ENCODE data around the gene PRKAG2.

Gene PRKAG2

GRCh38 chr7:151900986-151901621 is 24.2 kb upstream of the PRKAG2 start:
- in situ Hi-C loops (cut with HindIII; ENCODE audit: low sequenced_read_pairs) = no loop called here
- DNase-seq (ENCODE audit: low read depth) = peak; percentile 19
- no peak overlapping the region for H3K4me3 ChIP-seq (ENCODE audit: low read depth, low read length)
- TF ChIP-seq, protein P1, sequence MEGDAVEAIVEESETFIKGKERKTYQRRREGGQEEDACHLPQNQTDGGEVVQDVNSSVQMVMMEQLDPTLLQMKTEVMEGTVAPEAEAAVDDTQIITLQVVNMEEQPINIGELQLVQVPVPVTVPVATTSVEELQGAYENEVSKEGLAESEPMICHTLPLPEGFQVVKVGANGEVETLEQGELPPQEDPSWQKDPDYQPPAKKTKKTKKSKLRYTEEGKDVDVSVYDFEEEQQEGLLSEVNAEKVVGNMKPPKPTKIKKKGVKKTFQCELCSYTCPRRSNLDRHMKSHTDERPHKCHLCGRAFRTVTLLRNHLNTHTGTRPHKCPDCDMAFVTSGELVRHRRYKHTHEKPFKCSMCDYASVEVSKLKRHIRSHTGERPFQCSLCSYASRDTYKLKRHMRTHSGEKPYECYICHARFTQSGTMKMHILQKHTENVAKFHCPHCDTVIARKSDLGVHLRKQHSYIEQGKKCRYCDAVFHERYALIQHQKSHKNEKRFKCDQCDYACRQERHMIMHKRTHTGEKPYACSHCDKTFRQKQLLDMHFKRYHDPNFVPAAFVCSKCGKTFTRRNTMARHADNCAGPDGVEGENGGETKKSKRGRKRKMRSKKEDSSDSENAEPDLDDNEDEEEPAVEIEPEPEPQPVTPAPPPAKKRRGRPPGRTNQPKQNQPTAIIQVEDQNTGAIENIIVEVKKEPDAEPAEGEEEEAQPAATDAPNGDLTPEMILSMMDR (IDR thresholded peaks at IDR 0.05; ENCODE audit: low read depth, low read length, missing control alignments) = no peak

- no peak for DNase-seq (ENCODE audit: low read depth)
- no peak overlapping the region for H3K4me3 ChIP-seq (ENCODE audit: low read depth, low read length)
- in situ Hi-C loops (cut with HindIII; ENCODE audit: low sequenced_read_pairs) = no loop called here
- TF ChIP-seq, protein P1 (IDR thresholded peaks at IDR 0.05; ENCODE audit: low read depth, low read length, missing control alignments) = no peak
Measured at GRCh38 chr7:151900591-151900985, 23.7 kb upstream of the PRKAG2 start.

DNA sequence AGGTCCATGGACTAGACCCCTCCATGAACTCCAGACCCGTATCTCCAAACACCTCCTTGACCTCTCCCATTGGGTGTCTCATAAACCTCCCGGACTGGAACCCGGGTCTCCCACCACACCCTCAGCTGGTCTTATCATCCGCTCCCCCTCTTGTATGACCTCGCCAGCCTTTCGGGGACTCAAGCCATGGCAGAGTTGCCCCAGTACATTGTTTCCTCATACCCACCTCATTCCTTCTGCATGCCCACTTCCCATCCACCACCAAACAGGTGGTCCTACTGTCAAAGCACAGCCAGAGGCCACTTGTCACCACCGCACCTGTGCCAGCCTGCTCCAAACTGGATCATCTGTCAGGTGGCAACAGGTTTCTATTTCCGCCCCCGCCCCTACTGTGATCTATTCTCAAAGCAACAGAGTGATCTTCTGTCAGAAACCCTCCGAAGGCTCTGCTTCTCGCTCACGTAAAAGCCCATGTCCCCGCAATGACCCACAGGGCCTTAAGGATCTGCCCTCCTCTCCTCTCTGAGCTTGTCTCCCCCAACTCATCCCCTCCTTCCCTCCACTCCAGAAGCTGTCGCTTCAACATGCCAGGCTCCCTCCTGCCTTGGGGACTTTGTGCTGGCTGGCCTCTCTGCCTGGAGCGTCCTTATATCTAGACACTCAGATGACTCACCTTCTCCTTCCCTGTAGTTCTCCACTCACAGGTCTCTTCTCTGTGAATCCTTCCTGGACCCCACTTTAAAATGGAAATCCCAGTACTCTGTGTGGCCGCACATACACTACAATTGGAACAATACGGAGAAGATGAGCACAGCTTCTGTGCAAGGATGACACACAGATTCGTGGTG is 22.8 kb upstream of the PRKAG2 start:
- no peak for DNase-seq (ENCODE audit: low read depth)
- TF ChIP-seq, protein P1 (IDR thresholded peaks at IDR 0.05; ENCODE audit: low read depth, low read length, missing control alignments) = no peak
- in situ Hi-C loops (cut with HindIII; ENCODE audit: low sequenced_read_pairs) = no loop called here
- H3K4me3 ChIP-seq (ENCODE audit: low read depth, low read length) = no peak overlapping the region

- DNase-seq (ENCODE audit: low read depth) = no peak
- in situ Hi-C loops (cut with HindIII; ENCODE audit: low sequenced_read_pairs) = no loop called here
- H3K4me3 ChIP-seq (ENCODE audit: low read depth, low read length) = no peak overlapping the region
- TF ChIP-seq, protein P1 (IDR thresholded peaks at IDR 0.05; ENCODE audit: low read depth, low read length, missing control alignments) = no peak
Measured at GRCh38 chr7:151897951-151898686, 21.2 kb upstream of the PRKAG2 start.

GRCh38 chr7:151897161-151897731 is 20.3 kb upstream of the PRKAG2 start:
- in situ Hi-C loops (cut with HindIII; ENCODE audit: low sequenced_read_pairs) = no loop called here
- no peak overlapping the region for H3K4me3 ChIP-seq (ENCODE audit: low read depth, low read length)
- TF ChIP-seq, protein P1 (IDR thresholded peaks at IDR 0.05; ENCODE audit: low read depth, low read length, missing control alignments) = no peak
- DNase-seq (ENCODE audit: low read depth) = no peak

- DNase-seq (ENCODE audit: low read depth) = no peak
- no peak overlapping the region for H3K4me3 ChIP-seq (ENCODE audit: low read depth, low read length)
- TF ChIP-seq, protein P1 (IDR thresholded peaks at IDR 0.05; ENCODE audit: low read depth, low read length, missing control alignments) = no peak
- in situ Hi-C loops (cut with HindIII; ENCODE audit: low sequenced_read_pairs) = no loop called here
Measured at GRCh38 chr7:151896486-151896885, 19.6 kb upstream of the PRKAG2 start.
